Natural killer cell (primary cell): ENCODE data around the gene FAM234A. TPM values are rescaled to one million over a fixed set of nuclear protein-coding genes. Genes with fewer than 3 reads are reported as not detected.

Experiments
- ATAC-seq, 3 donors: fragments of 150-1000 bp in 2 of 3; fragments of 200-7000 bp in 1 of 3; cut with Tn5 transposase; 1 replicate in 1 of 3; 2 replicates in 2 of 3; pipeline ENCODE4 v1.10.0; 2021; ENCODE audit warnings: mild to moderate bottlenecking in 2 of 3, moderate library complexity in 2 of 3
- DNase-seq, 2 donors: peaks; one replicate each; pipeline versions ENCODE4 v3.0.0 to v3.0.0-alpha.2; 2013 to 2021; ENCODE audit warnings: mixed read lengths in 1 of 2
- H3K27ac ChIP-seq: one replicate; pipeline ENCODE4 v1.5.1; 2013; ENCODE audit warnings: mild to moderate bottlenecking, low read length
- H3K27me3 ChIP-seq: one replicate; pipeline ENCODE4 v1.6.1; 2013; ENCODE audit warnings: low read length; ENCODE audit not compliant: control insufficient read depth, insufficient read depth
- H3K36me3 ChIP-seq: one replicate; pipeline ENCODE4 v1.6.1; 2013; ENCODE audit warnings: low read length; ENCODE audit not compliant: control insufficient read depth, insufficient read depth
- H3K4me1 ChIP-seq: one replicate; pipeline ENCODE4 v1.6.1; 2013; ENCODE audit warnings: low read length; ENCODE audit not compliant: control insufficient read depth, insufficient read depth
- H3K4me3 ChIP-seq: one replicate; pipeline ENCODE4 v1.5.1; 2013; ENCODE audit warnings: low read length
- H3K9me3 ChIP-seq: one replicate; pipeline ENCODE4 v1.6.1; 2013; ENCODE audit warnings: low read length; ENCODE audit not compliant: control insufficient read depth, insufficient read depth
- H3K27ac Mint-ChIP-seq, 2 donors: one replicate each; pipeline ENCODE4 v1.8.0; 2022; ENCODE audit warnings: mild to moderate bottlenecking in 2 of 2, mixed read lengths in 2 of 2, moderate library complexity in 1 of 2
- H3K27me3 Mint-ChIP-seq, 2 donors: one replicate each; pipeline ENCODE4 v1.8.0; 2022; ENCODE audit warnings: low read depth in 2 of 2, mixed read lengths in 2 of 2
- H3K36me3 Mint-ChIP-seq: one replicate; pipeline ENCODE4 v1.8.0; 2022; ENCODE audit warnings: mixed read lengths
- H3K4me1 Mint-ChIP-seq, 2 donors: one replicate each; pipeline ENCODE4 v1.8.0; 2022; ENCODE audit warnings: mixed read lengths in 2 of 2
- H3K4me3 Mint-ChIP-seq: one replicate; pipeline ENCODE4 v1.8.0; 2022; ENCODE audit warnings: mild to moderate bottlenecking, moderate library complexity, mixed read lengths
- H3K9me3 Mint-ChIP-seq, 2 donors: one replicate each; pipeline ENCODE4 v1.8.0; 2022; ENCODE audit warnings: mixed read lengths in 2 of 2
- WGBS: methylation state at CpG from one replicate; pipeline ENCODE4 v1.1.7; 2013; ENCODE audit warnings: missing lambda C conversion rate; ENCODE audit not compliant: insufficient coverage; 5-methylcytosine and 5-hydroxymethylcytosine counted together
- intact Hi-C: fragments of 100-400 bp; cut with micrococcal nuclease; formaldehyde crosslinking; loops from one replicate; pipeline ENCODE4 v1.14.2; 2022
- total RNA-seq, 4 donors: library from RNA; stranded (reverse); fragments of 120-200 nt in 1 of 4; gene quantifications; one replicate each; pipeline versions ENCODE4 v1.2.3 to v1.2.4, GENCODE V29; 2013 to 2022
- TF ChIP-seq, protein P1 (sequence below): fragments of 200-600 bp; IDR thresholded peaks from one replicate; pipeline ENCODE4 v1.8.0; 2022; ENCODE audit warnings: antibody characterized with exemption

Gene FAM234A
- total RNA-seq, 3 donors from 2014 or later (not counting 1 experiment from before 2014, with no cell fraction given) = 32.4 to 42.6 (median 40.7) TPM

DNA sequence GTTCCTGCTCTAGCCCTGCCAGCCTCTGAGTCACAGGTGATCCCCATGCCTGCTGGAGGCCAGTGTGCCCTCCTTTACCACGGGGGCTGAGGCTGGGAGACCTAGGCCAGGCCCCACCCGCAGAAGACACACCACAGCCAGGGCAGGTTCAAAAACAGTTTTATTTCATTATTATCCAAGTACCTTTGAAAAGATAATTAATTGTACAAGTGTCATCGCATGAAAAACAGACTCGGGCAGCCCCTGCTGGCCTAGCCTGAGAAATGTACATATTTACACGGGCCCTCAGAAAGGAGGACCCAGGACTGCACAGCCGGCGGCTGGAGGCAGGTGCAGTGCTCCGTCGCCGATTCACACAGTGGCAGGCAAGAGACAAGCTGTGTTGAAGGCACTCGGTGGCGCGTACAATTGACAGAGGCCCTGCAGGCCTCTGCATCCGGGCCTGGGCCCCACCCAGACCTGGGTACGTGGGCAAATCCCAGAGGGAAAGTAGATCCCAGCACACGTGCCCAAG lies 52.7 kb downstream of the FAM234A start:
- Mint-ChIP-seq H3K27ac (no peak overlapping the region), H3K27me3 (no peaks in the 10 kb centered on the region), H3K9me3 (no peaks in the 10 kb centered on the region), H3K4me1 (peaks cover 7 to 8% of the 10 kb centered on the region in 2 donors), H3K4me3 (no peak overlapping the region), H3K36me3 (no peaks in the 10 kb centered on the region)
- WGBS = 94% methylated on average over 16 of the region's 16 CpGs
- TF ChIP-seq, protein P1, sequence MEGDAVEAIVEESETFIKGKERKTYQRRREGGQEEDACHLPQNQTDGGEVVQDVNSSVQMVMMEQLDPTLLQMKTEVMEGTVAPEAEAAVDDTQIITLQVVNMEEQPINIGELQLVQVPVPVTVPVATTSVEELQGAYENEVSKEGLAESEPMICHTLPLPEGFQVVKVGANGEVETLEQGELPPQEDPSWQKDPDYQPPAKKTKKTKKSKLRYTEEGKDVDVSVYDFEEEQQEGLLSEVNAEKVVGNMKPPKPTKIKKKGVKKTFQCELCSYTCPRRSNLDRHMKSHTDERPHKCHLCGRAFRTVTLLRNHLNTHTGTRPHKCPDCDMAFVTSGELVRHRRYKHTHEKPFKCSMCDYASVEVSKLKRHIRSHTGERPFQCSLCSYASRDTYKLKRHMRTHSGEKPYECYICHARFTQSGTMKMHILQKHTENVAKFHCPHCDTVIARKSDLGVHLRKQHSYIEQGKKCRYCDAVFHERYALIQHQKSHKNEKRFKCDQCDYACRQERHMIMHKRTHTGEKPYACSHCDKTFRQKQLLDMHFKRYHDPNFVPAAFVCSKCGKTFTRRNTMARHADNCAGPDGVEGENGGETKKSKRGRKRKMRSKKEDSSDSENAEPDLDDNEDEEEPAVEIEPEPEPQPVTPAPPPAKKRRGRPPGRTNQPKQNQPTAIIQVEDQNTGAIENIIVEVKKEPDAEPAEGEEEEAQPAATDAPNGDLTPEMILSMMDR = no peak
- no peaks in the 10 kb centered on the region for H3K27me3 ChIP-seq
- peaks cover 3% of the 10 kb centered on the region for H3K4me1 ChIP-seq
- no peak overlapping the region for H3K27ac ChIP-seq
- peaks cover 58% of the 10 kb centered on the region for H3K36me3 ChIP-seq
- H3K9me3 ChIP-seq = no peaks in the 10 kb centered on the region
- no peak overlapping the region for H3K4me3 ChIP-seq
- DNase-seq (no peak), ATAC-seq (no peak)
- intact Hi-C loops = no loop called here

DNA sequence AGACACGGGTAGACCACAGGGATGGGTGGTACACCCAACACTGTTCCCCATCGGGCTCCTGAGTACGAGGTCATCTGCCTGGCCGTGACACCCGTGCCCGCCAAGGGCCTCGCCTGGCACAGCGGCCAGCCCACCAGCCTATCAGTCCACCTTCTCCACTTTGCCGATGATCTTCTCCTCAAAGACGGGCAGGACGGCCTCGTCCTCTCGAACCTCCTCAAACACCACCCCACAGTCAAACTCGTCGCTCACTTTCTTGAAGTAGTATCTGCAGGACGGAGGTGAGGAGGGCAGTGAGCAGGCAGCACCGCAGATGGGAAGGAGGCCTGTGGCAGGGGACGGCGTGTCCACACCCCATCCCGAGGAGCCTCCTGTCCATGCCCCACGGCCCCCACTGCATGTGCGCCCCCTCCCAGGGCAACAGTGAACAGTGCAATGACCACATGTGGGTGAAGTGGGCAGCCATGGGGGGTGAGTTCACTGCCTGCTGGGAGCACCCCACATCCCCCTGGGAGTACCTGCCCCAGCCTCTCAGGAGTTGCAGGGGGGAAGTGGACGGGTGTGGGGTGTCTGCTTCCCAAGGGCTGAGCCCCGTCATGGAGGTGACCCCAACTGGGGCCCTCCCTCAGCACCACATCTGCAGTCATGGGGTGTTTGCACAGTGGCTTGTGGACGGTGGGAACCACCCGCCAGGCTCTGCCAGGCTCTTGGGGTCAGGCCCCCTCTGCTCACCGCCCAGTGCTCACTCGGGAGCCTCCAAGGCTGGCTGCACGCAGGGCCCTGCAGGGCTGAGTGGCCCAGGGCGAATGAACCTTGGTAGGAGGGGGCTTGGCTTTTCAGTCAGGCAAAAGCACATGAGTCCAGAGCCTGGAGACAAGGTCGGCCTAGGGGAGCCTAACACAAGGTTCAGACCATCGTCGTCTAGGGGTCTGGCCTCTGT lies 53.6 kb downstream of the FAM234A start:
- Histone ChIP-seq H3K27me3 (no peaks in the 10 kb centered on the region), H3K36me3 (peaks cover 67% of the 10 kb centered on the region), H3K4me3 (no peak overlapping the region), H3K4me1 (peaks cover 3% of the 10 kb centered on the region), H3K9me3 (no peaks in the 10 kb centered on the region), H3K27ac (no peak overlapping the region)
- H3K27ac Mint-ChIP-seq = no peak overlapping the region
- no peaks in the 10 kb centered on the region for H3K27me3 Mint-ChIP-seq
- H3K4me3 Mint-ChIP-seq = no peak overlapping the region
- H3K4me1 Mint-ChIP-seq = peaks cover 7 to 12% of the 10 kb centered on the region in 2 donors
- no peaks in the 10 kb centered on the region for H3K9me3 Mint-ChIP-seq
- no peaks in the 10 kb centered on the region for H3K36me3 Mint-ChIP-seq
- TF ChIP-seq, protein P1 = no peak
- intact Hi-C loops = no loop called here
- no peak for ATAC-seq
- no peak for DNase-seq
- 94% methylated on average over 33 of the region's 33 CpGs for WGBS

DNA sequence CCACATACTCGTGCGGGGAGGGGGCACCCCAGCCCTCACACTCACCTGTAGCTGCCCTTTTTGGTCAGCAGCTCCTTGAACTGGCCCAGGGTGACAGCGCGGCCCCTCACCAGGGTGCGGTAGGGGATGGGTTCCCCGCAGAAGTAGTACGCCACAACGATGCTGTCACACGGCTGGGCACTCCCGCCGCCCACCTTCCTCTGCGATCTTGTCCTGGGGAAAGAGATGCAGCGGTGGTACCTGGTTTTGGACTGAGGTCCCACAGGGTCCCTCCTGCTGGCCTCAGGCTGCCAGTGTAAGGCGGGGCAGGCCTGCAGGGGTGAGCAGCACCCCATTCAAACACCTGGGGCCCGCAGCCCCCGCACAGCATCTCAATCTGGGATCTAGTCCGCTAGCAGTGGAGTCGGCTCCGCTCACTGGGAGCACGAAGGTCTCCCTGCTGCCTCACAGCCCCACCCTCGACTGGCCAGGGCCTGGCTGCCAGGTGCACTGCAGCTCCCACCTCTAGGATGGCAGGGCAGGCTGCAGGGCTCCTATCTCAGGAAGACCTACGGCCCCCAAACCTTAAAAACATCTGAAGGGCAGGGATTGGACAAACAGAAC lies 54.9 kb downstream of the FAM234A start:
- no peak for ATAC-seq
- TF ChIP-seq, protein P1 = no peak

More for the DNA sequence above, 54.9 kb downstream of the FAM234A start:
- peaks cover 7 to 12% of the 10 kb centered on the region in 2 donors for H3K4me1 Mint-ChIP-seq
- no peak for DNase-seq
- H3K27ac Mint-ChIP-seq = no peak overlapping the region
- 95% methylated on average over 22 of the region's 22 CpGs for WGBS
- H3K27me3 Mint-ChIP-seq = no peaks in the 10 kb centered on the region
- no peaks in the 10 kb centered on the region for H3K36me3 Mint-ChIP-seq
- Histone ChIP-seq H3K27ac (no peak overlapping the region), H3K9me3 (no peaks in the 10 kb centered on the region), H3K4me1 (peaks cover 3% of the 10 kb centered on the region), H3K36me3 (peaks cover 75% of the 10 kb centered on the region), H3K27me3 (no peaks in the 10 kb centered on the region), H3K4me3 (no peak overlapping the region)
- intact Hi-C loops = no loop called here
- no peak overlapping the region for H3K4me3 Mint-ChIP-seq
- no peaks in the 10 kb centered on the region for H3K9me3 Mint-ChIP-seq
